GM21447 (cell line): ENCODE results near the gene TEX10.
"Not testable (repeated sequence)": the region's sequence is repeated elsewhere in the genome, so short reads cannot be mapped to it uniquely, and the experiment has no call there.

Source experiments
- ATAC-seq: cut with Tn5 transposase; IDR thresholded peaks from one replicate; pipeline ENCODE4 v1.9.1; 2021; ENCODE audit not compliant: unreplicated experiment

TEX10 gene

DNA sequence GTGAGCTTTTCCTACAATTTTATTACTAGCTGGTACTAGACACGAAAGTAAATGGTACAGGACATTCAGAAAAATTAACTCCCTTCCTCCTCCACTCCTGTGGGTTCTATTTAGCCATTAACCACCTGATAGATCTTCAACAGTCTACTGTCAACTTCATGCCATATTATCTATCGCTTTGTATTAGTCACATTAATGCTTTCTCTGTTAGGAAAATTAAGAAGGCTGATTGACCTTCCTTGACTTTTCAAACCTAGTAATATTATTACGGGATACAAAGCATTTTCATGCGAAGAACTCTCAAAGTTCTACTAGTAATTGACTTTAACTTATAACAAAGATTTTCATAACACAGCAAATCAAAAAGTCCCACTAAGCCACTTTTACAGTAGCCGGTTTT is 1.2 kb downstream of the TEX10 start:
- no peak for ATAC-seq

DNA sequence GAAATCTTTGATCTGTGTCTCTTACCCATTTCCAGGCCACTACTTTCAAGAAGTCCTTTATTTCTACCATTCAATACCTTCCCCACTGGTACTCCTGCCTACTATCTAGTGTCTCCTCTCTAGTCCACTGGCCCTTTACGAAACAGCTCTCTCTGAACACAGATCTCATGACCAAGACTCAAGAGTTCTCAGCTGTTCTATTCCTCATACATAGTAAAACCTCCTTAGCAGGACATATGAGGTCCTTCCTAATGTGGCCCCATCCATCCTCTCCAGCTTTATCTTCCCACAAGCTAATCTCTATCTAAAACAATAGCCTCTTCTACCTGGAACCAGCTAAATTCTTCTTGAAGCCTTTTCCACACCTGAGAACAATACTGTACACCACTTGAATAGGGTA is 2.6 kb downstream of the TEX10 start:
- ATAC-seq, result no peak

DNA sequence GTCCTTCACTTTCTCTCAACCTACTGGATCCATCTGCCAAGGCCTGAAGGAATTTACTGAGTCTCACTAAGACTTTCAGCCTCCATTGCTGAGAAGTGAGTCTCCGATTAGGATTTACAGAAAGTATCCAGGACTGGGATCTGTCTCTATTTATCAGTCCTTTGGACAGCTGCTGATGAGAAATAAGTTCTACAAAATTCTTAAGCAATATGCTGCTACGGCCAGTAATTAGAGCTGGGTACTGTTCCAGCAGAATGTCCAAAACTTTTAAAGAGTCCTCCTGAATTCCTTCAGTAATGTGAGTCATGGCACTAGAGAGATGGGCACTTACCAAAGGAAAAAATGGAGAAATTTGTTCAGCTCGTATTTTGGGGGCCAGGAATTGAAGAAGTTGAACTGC is 5.9 kb downstream of the TEX10 start:
- ATAC-seq, result no peak

DNA sequence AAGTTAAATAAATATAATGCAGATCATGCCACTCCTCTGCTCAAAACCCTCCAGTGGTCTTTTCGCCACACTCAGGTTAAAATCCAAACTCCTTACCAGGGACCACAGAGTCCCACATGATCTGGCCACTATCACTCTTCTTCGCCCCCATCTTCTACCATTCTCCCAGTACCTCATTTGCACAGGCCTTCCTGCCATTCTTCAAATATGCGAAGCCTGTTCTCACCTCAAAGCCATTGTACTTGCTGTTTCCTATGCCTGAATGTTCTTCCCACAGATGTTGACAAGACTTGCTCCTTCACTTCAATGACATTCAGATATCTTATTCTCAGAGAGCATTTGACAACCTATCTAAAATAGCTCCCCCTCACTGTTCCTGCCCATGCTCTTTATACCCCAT is 10.9 kb downstream of the TEX10 start:
- ATAC-seq, result no peak

DNA sequence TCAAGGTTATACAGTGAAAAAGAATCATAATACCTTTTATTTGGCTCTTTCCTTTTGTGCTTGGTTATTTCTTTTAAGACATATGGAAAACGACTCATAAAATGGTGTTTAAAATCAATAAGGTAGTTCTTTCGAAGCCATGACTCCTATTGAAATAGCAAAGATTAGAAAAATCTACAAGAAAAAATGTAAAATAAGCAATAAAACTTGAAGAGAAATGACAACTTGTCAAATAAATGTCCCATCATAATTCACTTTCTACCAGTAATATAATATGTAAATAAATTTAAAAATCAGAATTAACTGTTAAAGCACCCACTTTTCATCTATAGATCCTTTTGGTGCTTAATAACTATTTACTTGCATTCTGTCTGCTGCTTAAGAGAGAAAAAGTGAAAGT is 12.5 kb downstream of the TEX10 start:
- no peak for ATAC-seq

DNA sequence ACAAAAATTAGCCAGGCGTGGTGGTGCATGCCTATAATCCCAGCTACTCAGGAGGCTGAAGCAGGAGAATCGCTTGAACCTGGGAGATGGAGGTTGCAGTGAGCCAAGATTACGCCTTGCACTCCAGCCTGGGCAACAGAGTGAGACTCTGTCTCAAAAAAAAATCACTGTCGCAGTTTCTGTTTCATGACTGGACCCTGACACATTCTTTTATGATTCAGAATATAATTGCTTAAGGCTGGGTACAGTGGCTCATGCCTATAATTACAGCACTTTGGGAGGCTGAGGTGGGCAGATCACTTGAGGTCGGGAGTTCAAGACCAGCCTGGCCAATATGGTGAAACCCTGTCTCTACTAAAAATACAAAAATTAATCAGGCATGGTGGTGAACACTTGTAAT is 14.0 kb downstream of the TEX10 start:
- not testable (repeated sequence) for ATAC-seq

DNA sequence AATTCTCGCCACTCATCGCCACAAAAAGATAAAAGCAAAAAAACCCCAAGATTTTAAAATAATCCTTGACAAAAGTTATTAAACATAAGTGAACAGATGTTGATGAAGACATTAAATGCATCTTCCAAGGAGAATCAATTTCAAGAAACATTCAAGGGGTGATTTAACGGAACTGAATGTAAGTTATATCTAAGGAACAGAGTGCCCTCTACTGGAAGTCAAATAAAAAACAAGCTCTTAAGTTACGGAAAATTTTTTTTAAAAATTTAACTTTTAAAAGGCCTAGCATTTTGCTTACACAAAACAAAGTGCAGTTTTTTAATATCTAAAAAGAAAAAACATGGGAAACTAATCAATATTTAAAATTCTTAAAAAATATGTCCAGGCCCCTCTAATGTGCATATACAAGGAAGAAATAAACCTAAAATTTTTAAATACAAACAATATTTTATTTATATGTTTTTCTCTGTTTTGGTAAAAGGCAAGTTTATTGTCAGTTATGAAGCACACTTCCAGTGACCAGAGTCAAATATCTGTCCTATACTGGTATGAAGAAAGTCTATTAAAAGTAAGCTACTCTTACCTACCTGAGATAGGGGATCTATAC is 28.0 kb downstream of the TEX10 start:
- ATAC-seq, result no peak

DNA sequence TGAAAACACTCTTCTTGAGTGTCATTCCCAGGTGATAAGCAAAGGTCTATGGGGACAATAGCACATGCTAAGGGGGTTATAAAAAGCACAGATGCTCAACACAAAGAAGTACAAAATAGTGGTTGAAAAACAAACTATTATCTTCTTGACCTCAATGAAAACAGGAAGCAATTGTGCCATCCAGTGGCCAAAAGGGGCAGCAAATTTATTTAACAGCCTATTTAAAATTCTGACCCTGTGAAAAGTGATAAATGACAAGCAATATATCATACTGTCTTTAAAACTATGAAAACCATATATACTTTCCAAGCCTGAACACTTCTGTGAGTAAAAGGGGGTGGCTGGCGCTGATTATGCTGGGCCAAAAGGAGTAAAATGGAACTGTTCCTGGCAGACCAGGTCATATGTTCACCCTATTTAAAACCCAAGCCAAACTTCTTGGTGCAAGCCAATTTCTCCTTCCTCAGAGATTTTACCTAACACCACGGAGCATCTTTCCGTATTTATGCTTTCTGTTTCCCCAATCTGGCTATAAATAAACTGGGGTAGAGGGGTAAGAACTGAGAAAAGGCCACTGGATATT is 29.7 kb downstream of the TEX10 start:
- ATAC-seq, result no peak

DNA sequence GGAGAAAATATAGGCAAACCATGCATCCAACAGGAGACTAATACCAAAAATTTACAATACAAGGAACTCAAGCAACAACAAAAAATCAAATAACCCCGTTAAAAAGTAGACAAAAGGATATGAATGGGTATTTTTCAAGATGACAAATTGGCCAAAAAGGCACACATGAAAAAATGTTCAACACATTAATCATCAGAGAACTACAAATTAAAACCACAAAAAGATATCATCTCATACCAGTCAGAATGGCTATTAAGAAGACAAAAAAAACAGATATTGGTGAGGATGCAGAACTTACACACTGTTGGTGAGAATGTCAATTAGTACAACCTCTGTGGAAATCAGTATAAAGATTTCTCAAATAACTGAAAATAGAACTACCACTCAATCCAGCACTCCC is 35.0 kb downstream of the TEX10 start:
- ATAC-seq, result no peak

DNA sequence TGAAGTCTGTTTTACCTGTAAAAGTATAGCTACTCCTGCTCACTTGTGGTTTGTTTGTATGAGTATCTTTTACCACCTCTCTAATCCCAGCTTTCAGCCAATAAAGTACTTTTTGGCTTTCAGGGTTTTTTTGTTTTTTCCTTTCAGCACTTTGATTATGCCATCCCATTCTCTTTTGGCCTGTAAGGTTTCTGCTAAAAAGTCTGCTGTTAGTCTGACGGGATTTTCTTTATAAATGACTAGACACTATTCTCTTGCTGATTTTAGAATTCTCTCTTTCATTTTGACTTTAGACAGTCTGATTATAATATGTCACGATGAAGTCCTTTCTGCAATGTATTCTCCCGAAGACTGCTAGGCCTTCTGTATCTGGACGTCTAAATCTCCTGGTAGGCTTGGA is 37.2 kb downstream of the TEX10 start:
- no peak for ATAC-seq

DNA sequence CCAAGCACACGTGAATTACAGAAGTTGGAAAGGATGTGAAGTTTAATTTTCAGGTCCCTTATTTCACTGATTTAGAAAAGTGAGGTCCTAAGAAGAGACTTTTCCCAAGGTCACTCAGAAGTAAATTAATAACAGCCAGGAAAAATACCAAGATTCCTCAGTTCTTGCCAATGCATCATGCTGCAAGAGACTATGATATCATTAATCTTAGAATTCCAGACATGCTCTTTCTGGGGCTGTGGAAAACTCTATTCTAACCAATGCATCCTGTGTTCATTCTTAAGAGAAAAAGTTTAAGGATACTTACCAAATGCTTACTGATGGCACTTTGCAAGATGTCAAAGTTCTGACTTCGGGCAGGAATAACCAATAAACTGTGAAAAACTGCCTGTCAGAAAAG is 42.8 kb downstream of the TEX10 start:
- ATAC-seq, result no peak

DNA sequence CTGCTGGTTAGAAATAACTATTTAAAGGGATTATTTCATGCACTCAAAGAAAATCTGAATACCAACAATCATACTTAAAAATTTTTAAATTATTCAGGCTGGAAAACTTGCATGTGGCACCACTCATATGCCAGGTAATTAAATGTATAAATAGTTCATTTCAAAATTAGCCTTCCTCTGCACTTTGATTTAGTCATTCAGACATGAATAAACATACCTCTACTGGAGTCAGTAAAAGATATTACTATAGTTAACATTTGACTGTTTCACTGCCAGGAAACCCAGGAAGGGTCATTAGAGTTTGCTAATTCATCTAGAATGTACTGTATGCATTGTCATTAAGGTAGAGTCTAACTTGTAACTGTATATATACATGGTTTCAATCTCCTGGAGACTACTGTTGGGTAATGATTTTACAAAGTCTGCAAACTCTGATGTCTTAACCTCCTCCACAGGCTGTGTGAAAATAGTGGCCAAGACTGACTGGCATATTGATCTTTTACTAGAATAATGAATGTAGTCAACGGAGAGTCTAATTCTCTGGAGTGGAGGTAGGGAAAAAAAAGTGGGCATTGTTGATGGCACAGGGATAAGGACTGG is 43.7 kb downstream of the TEX10 start:
- no peak for ATAC-seq

DNA sequence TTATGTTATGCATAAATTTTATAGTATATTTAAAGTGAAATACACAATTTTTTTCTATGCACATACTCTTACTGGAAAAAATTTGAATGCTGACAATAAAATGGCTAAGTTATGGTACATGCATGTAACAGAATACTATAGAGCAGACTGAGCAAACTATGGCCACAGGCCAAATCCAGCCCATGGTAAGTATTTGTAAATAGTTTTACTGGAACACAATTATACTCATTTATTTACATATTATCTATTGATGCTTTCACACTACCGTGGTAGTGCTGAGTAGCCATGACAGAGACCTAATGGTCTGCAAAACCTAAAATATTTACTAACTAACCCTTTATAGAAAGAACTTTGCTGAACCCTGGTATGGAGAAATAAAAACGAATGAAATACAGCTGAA is 45.7 kb downstream of the TEX10 start:
- no peak for ATAC-seq

DNA sequence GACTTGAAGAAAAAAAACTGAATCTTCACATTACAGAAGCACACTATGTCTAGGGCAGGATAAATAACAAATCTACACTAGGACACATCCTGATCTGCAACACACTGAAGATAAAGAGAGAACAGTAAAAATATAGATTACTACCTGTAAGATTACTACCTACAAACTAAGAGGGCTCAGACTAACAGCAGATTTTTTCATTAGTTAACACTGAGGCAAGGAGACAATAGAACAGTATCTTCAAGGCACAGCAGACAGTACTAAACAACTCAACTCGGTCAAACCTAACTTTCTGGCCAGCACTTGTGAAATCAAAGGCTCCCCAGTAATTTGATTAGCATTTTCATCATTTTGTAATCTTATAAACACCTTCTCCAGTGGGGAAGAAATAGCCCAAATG is 46.5 kb downstream of the TEX10 start:
- no peak for ATAC-seq

DNA sequence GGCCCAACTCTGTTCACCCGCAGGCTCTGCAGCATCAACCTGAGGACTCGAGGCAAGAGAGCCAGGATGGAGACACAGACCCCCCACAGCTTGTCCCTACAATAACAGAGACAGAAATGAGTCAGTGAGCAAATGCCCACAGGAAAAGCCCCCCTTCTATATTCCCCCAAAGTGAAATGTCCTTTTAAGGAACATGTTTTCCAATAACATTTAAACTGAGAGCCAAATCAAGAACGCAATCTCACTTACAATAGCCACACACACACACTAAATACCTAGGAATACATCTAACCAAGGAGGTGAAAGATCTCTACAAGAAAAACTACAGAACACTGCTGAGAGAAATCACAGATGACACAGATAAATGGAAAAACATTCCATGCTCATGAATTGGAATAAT is 49.0 kb downstream of the TEX10 start:
- no peak for ATAC-seq

DNA sequence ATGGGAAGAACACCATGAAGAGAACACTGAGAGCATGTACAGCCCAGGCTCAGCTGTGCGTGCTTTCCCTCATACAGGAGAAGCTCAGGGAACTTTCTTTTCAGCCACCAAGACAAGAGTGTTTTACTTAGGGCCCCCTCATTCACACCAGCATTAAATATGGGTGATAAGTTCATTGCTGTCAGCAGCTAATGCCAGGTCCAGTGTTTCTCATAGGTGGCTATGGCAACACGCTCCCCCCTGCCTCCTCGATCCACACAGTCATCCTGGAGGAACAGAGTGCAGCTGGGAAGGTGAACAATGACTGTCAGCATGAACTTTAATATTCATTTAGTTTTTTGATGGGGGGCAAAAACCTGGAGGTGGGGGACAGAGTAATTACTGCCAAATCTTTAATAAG is 54.4 kb downstream of the TEX10 start:
- no peak for ATAC-seq

DNA sequence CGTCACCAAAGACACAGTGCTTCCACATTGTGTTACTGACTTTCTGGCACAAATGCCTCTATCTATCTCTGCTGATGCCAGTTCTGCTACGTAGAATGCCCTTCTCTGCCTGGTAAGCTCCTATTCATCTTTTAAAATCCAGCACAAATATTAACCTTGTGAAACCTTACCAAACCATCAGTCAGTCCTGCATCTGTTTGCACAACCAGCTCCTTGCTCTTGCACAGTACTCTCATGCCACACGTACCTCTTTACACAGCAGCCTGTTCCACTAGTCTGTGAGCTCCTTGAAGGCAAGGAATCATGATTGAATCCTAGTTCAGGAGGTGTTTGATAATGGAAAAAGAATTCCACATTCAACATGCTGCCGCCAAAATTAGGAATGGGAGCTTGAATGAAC is 56.3 kb downstream of the TEX10 start:
- no peak for ATAC-seq

DNA sequence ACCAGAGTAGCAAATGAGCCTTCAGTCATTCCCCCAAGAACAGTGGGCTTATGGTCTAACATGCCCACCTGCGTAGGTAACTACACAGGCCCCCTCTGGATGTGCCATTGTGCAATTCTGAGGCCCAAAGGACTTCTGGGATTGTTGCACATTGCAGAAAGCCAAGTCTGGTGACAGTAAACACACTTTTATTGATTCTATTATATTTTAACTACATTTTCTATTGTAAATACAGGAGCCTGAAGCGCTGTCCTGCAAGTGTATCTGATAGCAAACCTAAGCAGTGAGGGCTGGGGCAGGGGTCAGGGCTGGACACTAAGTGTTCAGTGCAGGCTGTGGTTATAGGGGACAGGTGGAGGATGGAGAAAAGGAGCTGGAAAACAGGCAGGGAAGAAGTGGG is 57.5 kb downstream of the TEX10 start:
- no peak for ATAC-seq

DNA sequence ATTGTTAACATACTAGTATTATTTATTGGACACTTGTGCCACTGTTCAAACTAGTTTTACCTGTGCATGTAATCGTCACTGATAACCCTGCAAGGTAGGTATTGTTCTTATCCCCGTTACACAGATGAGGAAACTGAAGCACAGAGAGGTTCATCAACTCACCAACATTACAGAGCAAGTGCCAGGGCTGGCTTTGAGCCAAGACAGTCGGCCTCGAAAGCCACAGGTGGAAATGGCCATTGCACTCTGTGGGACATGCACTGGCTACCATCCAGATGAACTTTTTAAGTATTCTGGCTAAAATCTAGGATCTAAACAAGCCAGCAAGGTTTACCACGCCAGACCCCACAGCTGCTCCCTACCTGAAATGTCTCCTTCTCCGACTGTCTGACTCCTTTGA is 57.9 kb downstream of the TEX10 start:
- ATAC-seq, result no peak

DNA sequence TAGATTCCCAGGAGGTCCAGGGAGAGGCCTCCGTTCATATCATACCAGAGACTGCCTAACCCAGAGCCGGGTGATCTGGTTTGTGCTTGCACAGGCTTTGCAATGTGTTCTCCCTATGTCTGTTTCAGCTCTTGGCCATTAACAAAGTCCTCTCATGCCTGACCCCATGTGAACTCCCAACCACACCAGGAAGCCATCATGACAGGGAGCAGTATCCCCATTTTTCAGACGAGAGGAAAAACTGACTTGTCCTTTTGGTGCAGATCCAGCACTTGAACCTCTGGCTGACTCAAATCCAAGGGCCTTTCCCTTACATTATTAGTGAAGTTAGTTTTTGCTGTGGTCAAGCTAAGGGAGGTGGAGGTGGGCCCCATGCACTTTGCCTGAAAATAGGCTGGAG is 58.4 kb downstream of the TEX10 start:
- no peak for ATAC-seq

DNA sequence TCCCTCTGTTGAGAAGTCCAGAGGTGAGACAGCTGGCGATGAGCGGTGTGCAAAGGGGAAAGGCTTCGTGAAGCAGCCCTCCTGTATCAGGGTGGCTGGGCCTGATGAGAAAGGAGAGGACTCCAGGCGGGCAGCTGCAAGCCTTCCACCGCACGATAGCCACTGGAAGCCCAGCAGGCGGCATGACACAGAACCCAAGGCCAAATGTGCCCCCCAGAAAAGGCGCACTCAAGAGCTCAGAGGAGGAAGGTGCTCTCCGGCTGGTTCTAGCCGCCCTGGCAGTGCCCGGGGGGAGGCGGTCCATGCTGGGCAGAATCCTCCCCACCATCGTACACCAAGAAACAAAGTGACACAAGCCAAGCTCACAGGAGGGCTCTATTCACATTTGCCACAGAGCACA is 60.3 kb downstream of the TEX10 start:
- no peak for ATAC-seq

DNA sequence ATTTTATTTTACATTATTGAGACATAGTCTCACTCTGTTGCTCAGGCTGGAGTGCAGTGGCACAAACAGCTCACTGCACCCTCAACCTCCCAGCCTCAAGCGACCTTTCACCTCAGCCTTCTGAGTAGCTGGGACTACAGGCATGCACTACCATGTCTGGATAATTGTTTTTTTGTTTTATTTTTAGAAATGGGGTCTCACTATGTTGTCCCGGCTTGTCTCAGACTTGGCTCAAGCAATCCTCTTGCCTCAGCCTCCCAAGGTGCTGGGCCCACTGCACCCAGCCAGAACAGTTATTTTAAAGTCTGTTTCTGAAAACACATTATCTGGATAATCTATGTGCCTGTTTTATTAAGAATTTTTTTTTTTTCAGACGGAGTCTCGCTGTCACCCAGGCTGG is 62.0 kb downstream of the TEX10 start:
- ATAC-seq, result no peak

DNA sequence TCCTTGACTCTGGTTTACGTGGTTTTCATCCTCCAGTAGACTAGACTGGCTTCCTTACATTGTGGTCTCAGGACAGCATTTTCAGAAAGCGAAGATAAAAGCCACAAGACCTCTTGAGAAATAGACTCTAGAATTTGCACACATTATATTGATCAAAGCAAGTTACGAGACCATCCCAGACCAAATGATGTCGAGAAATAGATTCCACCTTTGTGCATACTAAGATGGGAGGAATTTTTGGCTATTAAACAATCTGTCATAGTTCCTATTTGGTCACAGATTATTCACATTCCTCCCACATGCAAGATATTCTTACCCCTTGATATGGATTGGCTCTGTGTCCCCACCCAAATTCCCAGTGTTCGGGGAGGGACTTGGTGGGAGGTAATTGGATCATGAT is 65.6 kb downstream of the TEX10 start:
- ATAC-seq, result no peak
